Subcutaneous adipose tissue (tissue), 4 donors: ENCODE results near the gene BANF1. TPM values are rescaled to one million over a fixed set of nuclear protein-coding genes. Genes with fewer than 3 reads are reported as not detected.

Experiments used
- CTCF ChIP-seq: fragments of 450-650 bp; IDR thresholded peaks from one replicate; pipeline ENCODE4 v1.5.1; 2016; ENCODE audit warnings: low read depth, mild to moderate bottlenecking, control low read depth, antibody characterized with exemption, moderate library complexity
- total RNA-seq, 4 donors: library from RNA; depleted of rRNA; stranded (reverse); fragments of >200 nt; gene quantifications; one replicate each; pipeline ENCODE4 v1.1.0, GENCODE V29; 2016

BANF1 gene
- total RNA-seq, 4 donors from 2014 or later: 14.9 to 67.8 (median 16.7) TPM

GRCh38 chr11:66012946-66013761 is 10.9 kb downstream of the BANF1 start:
- TF ChIP-seq CTCF: no peak

- no peak for TF ChIP-seq CTCF
Observed at GRCh38 chr11:66013762-66014100, 11.4 kb downstream of the BANF1 start.

GRCh38 chr11:66014804-66015453 is 12.6 kb downstream of the BANF1 start:
- no peak for TF ChIP-seq CTCF

- no peak for TF ChIP-seq CTCF
Observed at GRCh38 chr11:66015454-66015881, 13.2 kb downstream of the BANF1 start.

- TF ChIP-seq CTCF: no peak
Observed at GRCh38 chr11:66015936-66016792, 13.9 kb downstream of the BANF1 start.

- no peak for TF ChIP-seq CTCF
Observed at GRCh38 chr11:66016793-66017177, 14.5 kb downstream of the BANF1 start.

GRCh38 chr11:66017321-66017720 is 15.0 kb downstream of the BANF1 start:
- TF ChIP-seq CTCF: no peak
